H1 (cell line): Measurements from ENCODE around the gene ADSS2.

Experiments
- BACH1 ChIP-seq: IDR thresholded peaks from 2 replicates; pipeline ENCODE4 v1.6.1; 2012; ENCODE audit warnings: low read length, improper control_type of control experiment
- EZH2 ChIP-seq: fragments of 200-600 bp; sonication (generic); IDR thresholded peaks from 2 replicates; pipeline ENCODE4 v1.7.1; 2012; ENCODE audit warnings: low read depth, mild to moderate bottlenecking, moderate library complexity, low read length, inconsistent platforms; ENCODE audit not compliant: severe bottlenecking
- FOSL1 ChIP-seq: IDR thresholded peaks from 2 replicates; pipeline ENCODE4 v1.6.1; 2011; ENCODE audit warnings: mild to moderate bottlenecking, low read depth, low read length, moderate library complexity; ENCODE audit not compliant: insufficient read depth
- HDAC6 ChIP-seq: IDR thresholded peaks from one replicate; pipeline ENCODE4 v1.7.1; 2012; ENCODE audit warnings: low read depth, mild to moderate bottlenecking, inconsistent platforms, low read length, moderate library complexity
- JUND ChIP-seq: IDR thresholded peaks from 2 replicates; pipeline ENCODE4 v1.6.1; 2011; ENCODE audit warnings: mild to moderate bottlenecking, improper control_type of control experiment, low read length
- POLR2A ChIP-seq, 2 experiments: IDR thresholded peaks; 1 replicate in 1 of 2; 2 replicates in 1 of 2; pipeline ENCODE4 v1.6.1; 2011; ENCODE audit warnings: low read depth in 2 of 2, low read length in 2 of 2, mild to moderate bottlenecking in 2 of 2; ENCODE audit errors: control extremely low read depth in 1 of 2
- POLR2AphosphoS5 ChIP-seq: IDR thresholded peaks from 2 replicates; pipeline ENCODE4 v1.6.1; 2011; ENCODE audit warnings: low read depth, low read length
- TBP ChIP-seq: IDR thresholded peaks from 2 replicates; pipeline ENCODE4 v1.6.1; 2011; ENCODE audit warnings: low read depth, low read length, improper control_type of control experiment
- ZNF274 ChIP-seq: IDR thresholded peaks from 2 replicates; pipeline ENCODE4 v1.7.0; 2012; ENCODE audit warnings: low read length, borderline replicate concordance; ENCODE audit errors: extremely low read depth
- TF ChIP-seq, protein P1 (sequence below), 3 experiments: IDR thresholded peaks; 1 replicate in 2 of 3; 2 replicates in 1 of 3; pipeline versions ENCODE4 v1.5.1 to v1.6.1; 2011; ENCODE audit warnings: low read length in 3 of 3, mild to moderate bottlenecking in 3 of 3, inconsistent platforms in 2 of 3, low read depth in 1 of 3, moderate library complexity in 1 of 3; ENCODE audit not compliant: insufficient read depth in 1 of 3; ENCODE audit errors: control extremely low read depth in 1 of 3
- TF ChIP-seq, protein P2 (sequence below): IDR thresholded peaks from 2 replicates; pipeline ENCODE4 v1.6.1; 2011; ENCODE audit warnings: low read depth, mild to moderate bottlenecking, low read length; ENCODE audit not compliant: insufficient read depth

- TF ChIP-seq HDAC6: no peak
- peak; percentile 65 for TF ChIP-seq TBP
- peak; percentile 92; the same call in 1 of the 2 replicates for TF ChIP-seq POLR2AphosphoS5
- TF ChIP-seq, protein P1, sequence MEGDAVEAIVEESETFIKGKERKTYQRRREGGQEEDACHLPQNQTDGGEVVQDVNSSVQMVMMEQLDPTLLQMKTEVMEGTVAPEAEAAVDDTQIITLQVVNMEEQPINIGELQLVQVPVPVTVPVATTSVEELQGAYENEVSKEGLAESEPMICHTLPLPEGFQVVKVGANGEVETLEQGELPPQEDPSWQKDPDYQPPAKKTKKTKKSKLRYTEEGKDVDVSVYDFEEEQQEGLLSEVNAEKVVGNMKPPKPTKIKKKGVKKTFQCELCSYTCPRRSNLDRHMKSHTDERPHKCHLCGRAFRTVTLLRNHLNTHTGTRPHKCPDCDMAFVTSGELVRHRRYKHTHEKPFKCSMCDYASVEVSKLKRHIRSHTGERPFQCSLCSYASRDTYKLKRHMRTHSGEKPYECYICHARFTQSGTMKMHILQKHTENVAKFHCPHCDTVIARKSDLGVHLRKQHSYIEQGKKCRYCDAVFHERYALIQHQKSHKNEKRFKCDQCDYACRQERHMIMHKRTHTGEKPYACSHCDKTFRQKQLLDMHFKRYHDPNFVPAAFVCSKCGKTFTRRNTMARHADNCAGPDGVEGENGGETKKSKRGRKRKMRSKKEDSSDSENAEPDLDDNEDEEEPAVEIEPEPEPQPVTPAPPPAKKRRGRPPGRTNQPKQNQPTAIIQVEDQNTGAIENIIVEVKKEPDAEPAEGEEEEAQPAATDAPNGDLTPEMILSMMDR (IDR thresholded peaks at IDR 0.05; ENCODE audit: control extremely low read depth in 1 of 3, insufficient read depth in 1 of 3, low read depth in 1 of 3, low read length in 3 of 3): no peak
- no peak for TF ChIP-seq FOSL1
- TF ChIP-seq POLR2A (IDR thresholded peaks at IDR 0.05; ENCODE audit: control extremely low read depth in 1 of 2, low read depth in 2 of 2, low read length in 2 of 2): peak; percentile 85 to 96
- TF ChIP-seq EZH2: no peak
- peak; percentile 78 for TF ChIP-seq BACH1
- no peak for TF ChIP-seq JUND
- TF ChIP-seq, protein P2, sequence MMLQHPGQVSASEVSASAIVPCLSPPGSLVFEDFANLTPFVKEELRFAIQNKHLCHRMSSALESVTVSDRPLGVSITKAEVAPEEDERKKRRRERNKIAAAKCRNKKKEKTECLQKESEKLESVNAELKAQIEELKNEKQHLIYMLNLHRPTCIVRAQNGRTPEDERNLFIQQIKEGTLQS: no peak
- TF ChIP-seq ZNF274: no peak
Observed at GRCh38 chr1:244461245-244462071, 9.7 kb upstream of the ADSS2 start, which contains the start of gene CATSPERE.
